Measurements from ENCODE around the gene GNAL. TPM values are rescaled to one million over a fixed set of nuclear protein-coding genes. Genes with fewer than 3 reads are reported as not detected.

The GNAL gene
- total RNA-seq, 2 donors from 2014 or later: 4.2 to 14.3 TPM

GRCh38 chr18:11736656-11737055 is 47.6 kb downstream of the GNAL start:
- no peaks in the 10 kb centered on the region for H3K4me1 ChIP-seq (replicated peaks)
- H3K36me3 ChIP-seq: no peaks in the 10 kb centered on the region
- DNase-seq (ENCODE audit: low spot score): no peak
- H3K27ac ChIP-seq: no peak overlapping the region
- no peak overlapping the region for H3K4me3 ChIP-seq
- intact Hi-C loops (cut with DNase I): loop anchor here (10.0 kb wide), 1 partner anchor 138 kb away; no protein-coding TSS in a partner anchor
- WGBS: 81% methylated on average over 1 of the region's 1 CpG
- H3K27me3 ChIP-seq (replicated peaks; ENCODE audit: insufficient read depth): no peaks in the 10 kb centered on the region
- TF ChIP-seq CTCF (IDR thresholded peaks at IDR 0.05) (no peak), POLR2AphosphoS5 (IDR thresholded peaks at IDR 0.05) (no peak), POLR2A (IDR thresholded peaks at IDR 0.05) (no peak)
- H3K9me3 ChIP-seq: no peaks in the 10 kb centered on the region

- intact Hi-C loops (cut with DNase I): loop anchor here (10.0 kb wide), 1 partner anchor 135 kb away; no protein-coding TSS in a partner anchor
Measured at GRCh38 chr18:11739893-11740292, 50.8 kb downstream of the GNAL start.

GRCh38 chr18:11740461-11740860 is 51.4 kb downstream of the GNAL start:
- Histone ChIP-seq H3K27me3 (replicated peaks; ENCODE audit: insufficient read depth) (no peaks in the 10 kb centered on the region), H3K27ac (no peak overlapping the region), H3K4me3 (no peak overlapping the region), H3K9me3 (no peaks in the 10 kb centered on the region), H3K4me1 (replicated peaks) (no peaks in the 10 kb centered on the region), H3K36me3 (no peaks in the 10 kb centered on the region)
- TF ChIP-seq CTCF (IDR thresholded peaks at IDR 0.05): no peak
- no peak for TF ChIP-seq POLR2AphosphoS5 (IDR thresholded peaks at IDR 0.05)
- TF ChIP-seq POLR2A (IDR thresholded peaks at IDR 0.05): no peak
- 90% methylated on average over 2 of the region's 2 CpGs for WGBS
- no peak for DNase-seq (ENCODE audit: low spot score)
- intact Hi-C loops (cut with DNase I): no loop called here

More at GRCh38 chr18:11739893-11740292, 50.8 kb downstream of the GNAL start:
- no peak overlapping the region for H3K4me3 ChIP-seq
- no peaks in the 10 kb centered on the region for H3K36me3 ChIP-seq
- H3K27ac ChIP-seq: no peak overlapping the region
- H3K4me1 ChIP-seq (replicated peaks): no peaks in the 10 kb centered on the region
- H3K9me3 ChIP-seq: no peaks in the 10 kb centered on the region
- no peak for TF ChIP-seq POLR2AphosphoS5 (IDR thresholded peaks at IDR 0.05)
- TF ChIP-seq POLR2A (IDR thresholded peaks at IDR 0.05): no peak
- TF ChIP-seq CTCF (IDR thresholded peaks at IDR 0.05): no peak
- WGBS: 69% methylated on average over 7 of the region's 7 CpGs
- no peak for DNase-seq (ENCODE audit: low spot score)
- no peaks in the 10 kb centered on the region for H3K27me3 ChIP-seq (replicated peaks; ENCODE audit: insufficient read depth)

GRCh38 chr18:11741505-11742145 is 52.6 kb downstream of the GNAL start:
- H3K4me1 ChIP-seq (replicated peaks): no peaks in the 10 kb centered on the region
- WGBS: 77% methylated on average over 5 of the region's 5 CpGs
- no peak overlapping the region for H3K27ac ChIP-seq
- H3K4me3 ChIP-seq: no peak overlapping the region
- H3K36me3 ChIP-seq: no peaks in the 10 kb centered on the region
- peak in 3 of 4 experiments; percentile 22 to 42 (median 25) for TF ChIP-seq CTCF (IDR thresholded peaks at IDR 0.05)
- TF ChIP-seq POLR2AphosphoS5 (IDR thresholded peaks at IDR 0.05): no peak
- no peak for TF ChIP-seq POLR2A (IDR thresholded peaks at IDR 0.05)
- no peak for DNase-seq (ENCODE audit: low spot score)
- H3K9me3 ChIP-seq: no peaks in the 10 kb centered on the region
- no peaks in the 10 kb centered on the region for H3K27me3 ChIP-seq (replicated peaks; ENCODE audit: insufficient read depth)
- intact Hi-C loops (cut with DNase I): no loop called here

GRCh38 chr18:11745521-11745920 is 56.5 kb downstream of the GNAL start:
- no peaks in the 10 kb centered on the region for H3K27me3 ChIP-seq (replicated peaks; ENCODE audit: insufficient read depth)
- TF ChIP-seq CTCF (IDR thresholded peaks at IDR 0.05) (no peak), POLR2A (IDR thresholded peaks at IDR 0.05) (no peak), POLR2AphosphoS5 (IDR thresholded peaks at IDR 0.05) (no peak)
- H3K4me1 ChIP-seq (replicated peaks): no peaks in the 10 kb centered on the region
- 87% methylated on average over 9 of the region's 9 CpGs for WGBS
- no peaks in the 10 kb centered on the region for H3K36me3 ChIP-seq
- no peak for DNase-seq (ENCODE audit: low spot score)
- H3K9me3 ChIP-seq: no peaks in the 10 kb centered on the region
- H3K4me3 ChIP-seq: no peak overlapping the region
- H3K27ac ChIP-seq: no peak overlapping the region
- intact Hi-C loops (cut with DNase I): no loop called here
